Renal cortical epithelial cell (primary cell): ENCODE measurements around the gene AP1S3. TPM values are rescaled to one million over a fixed set of nuclear protein-coding genes. Genes with fewer than 3 reads are reported as not detected.
"Not testable (repeated sequence)": the region's sequence is repeated elsewhere in the genome, so short reads cannot be mapped to it uniquely, and the experiment has no call there.

Source experiments
- DNase-seq: peaks from one replicate; pipeline ENCODE4 v3.0.0-alpha.2; 2011; ENCODE audit warnings: low read depth
- total RNA-seq: library from RNA; depleted of rRNA; stranded (reverse); fragments of >200 nt; gene quantifications from 2 replicates; pipeline ENCODE4 v1.2.3, GENCODE V29; 2014

Gene AP1S3
- total RNA-seq, 1 donor from 2014 or later, result 48.0 TPM

GRCh38 chr2:223801736-223802135 lies 35.6 kb downstream of the AP1S3 start:
- DNase-seq, result no peak

GRCh38 chr2:223800908-223801307 lies 36.5 kb downstream of the AP1S3 start:
- no peak for DNase-seq

DNA sequence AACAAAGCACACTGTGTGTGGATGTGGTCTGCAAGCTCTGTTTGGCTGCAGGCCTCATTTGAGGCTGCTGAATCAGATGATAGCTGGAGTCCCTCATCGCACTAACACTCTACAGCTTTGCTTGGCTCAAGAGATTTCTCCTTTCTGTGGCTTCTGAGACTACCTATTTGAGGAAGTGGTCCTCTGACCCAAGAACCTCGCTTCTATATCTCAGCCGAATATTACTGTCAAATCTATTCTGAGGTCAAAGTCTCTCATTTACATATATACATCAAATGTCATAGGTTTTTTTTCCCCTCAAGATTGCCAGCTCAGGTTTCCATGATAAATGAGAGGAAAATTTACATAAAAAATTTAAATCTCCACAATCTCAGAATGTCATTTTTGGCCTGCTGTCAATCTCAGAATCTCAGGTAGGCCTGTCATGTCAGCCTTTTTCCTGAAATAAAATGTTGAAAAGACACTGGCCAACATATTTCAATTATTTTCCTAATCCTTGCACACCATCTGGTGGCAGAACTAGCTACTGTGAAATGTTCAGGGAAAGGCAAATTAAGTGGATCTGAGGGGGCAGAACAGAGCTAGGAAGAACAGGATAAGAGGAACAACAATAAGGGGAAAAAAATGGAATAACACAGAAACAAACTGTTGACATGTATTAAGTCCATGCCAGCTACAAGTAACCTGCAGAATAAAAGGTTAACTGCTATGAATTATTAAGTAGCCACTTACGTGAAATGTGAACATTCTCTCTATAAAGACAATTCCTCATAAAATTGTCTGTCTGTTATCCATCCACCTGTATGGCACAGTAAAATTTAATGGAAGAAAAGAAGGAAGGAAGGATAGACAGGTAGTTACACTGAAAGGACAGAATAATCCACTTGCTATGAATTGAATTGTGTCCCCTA lies 39.3 kb downstream of the AP1S3 start:
- peak; percentile 60 for DNase-seq

- DNase-seq, result peak; percentile 96
These were observed 40.3 kb downstream of the AP1S3 start for GRCh38 chr2:223797037-223797436.

DNA sequence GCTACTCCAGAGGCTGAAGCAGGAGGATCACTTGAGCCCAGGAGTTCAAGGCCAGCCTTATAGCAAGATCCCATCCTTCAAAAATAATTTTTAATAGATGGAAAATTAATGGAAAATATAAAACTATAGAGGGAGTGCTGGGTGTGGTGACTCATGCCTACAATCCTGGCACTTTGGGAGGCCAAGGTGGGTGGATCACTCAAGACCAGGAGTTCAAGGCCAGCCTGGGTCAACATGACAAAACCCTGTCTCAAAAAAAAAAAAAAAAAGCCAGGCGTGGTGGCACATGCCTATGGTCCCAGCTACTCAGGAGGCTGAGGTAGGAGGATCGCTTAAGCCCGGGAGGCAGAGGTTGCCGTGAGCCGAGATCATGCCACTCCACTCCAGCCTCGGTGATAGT lies 48.0 kb downstream of the AP1S3 start:
- no peak for DNase-seq

- DNase-seq, result no peak
These were observed 48.6 kb downstream of the AP1S3 start for GRCh38 chr2:223788826-223789225.

DNA sequence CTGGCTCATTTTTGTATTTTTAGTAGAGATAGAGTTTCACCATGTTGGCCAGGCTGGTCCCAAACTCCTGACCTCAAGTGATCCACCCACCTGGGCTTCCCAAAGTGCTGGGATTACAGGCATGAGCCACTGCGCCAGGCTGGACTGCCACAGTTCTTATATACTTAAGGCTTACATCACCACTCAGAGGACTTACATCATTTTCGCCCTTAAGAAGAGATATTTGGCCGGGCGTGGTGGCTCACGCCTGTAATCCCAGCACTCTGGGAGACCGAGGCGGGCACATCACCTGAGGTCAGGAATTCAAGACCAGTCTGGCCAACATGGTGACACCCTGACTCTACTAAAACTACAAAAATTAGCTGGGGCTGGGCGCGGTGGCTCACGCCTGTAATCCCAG lies 49.3 kb downstream of the AP1S3 start:
- not testable (repeated sequence) for DNase-seq

DNA sequence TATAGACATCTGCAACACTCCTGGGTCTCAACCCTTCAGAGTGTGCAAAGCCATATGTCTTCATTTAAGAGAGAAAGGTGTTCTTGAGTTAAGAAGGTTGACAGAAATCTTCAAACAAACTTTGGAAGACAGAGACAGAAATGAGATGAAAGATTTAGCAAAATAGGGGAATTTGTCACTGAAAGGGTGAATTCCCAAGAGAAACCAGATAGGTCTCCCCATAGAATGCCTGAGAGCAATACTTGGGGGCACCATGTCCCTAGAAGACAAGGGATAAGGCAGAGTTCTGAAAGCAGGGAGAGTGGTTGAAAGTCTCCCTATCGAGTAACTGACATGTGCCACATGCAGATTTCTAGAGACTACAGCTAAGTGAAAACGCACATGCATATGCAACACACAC lies 50.0 kb downstream of the AP1S3 start:
- no peak for DNase-seq

DNA sequence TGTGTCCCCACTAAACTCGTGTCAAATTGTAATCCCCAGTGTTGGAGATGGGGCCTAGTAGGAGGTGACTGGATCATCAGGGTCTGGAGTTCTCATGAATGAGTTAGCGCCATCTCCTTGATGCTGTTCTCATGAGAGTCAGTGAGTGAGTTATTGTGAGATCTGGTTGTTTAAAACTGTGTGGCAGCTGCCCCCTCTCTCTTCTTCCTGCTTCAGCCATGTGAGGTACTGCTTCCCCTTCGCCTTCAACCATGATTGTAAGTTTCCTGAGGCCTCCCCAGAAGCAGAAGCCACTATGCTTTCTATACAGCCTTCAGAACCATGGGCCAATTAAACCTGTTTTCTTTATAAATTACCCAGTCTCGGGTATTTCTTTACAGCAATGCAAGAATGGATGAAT lies 50.4 kb downstream of the AP1S3 start:
- DNase-seq, result no peak

- DNase-seq, result peak; percentile 43
These were observed 51.1 kb downstream of the AP1S3 start for GRCh38 chr2:223786236-223786635.

- DNase-seq, result no peak
These were observed 53.1 kb downstream of the AP1S3 start for GRCh38 chr2:223784221-223784772.

DNA sequence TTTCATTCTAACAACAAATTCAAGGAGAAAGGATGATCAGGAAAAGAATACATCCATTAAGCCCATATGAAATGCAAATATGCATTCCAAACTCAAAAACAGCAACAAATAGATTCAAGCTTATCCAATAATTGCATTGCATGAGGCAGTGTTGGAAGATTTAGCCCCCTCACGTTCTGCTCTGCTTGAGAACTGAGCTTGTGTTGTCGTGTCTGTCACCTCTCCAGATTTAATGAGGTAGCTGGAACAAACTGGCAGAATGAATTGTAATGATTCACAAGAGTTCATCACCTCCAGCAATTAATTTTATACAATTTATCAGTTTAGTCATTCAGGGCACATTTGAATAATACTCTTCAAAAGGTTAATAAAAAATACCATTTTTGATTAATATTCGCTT lies 54.8 kb downstream of the AP1S3 start:
- DNase-seq, result peak; percentile 49

- DNase-seq, result no peak
These were observed 55.8 kb downstream of the AP1S3 start for GRCh38 chr2:223781560-223781959.

DNA sequence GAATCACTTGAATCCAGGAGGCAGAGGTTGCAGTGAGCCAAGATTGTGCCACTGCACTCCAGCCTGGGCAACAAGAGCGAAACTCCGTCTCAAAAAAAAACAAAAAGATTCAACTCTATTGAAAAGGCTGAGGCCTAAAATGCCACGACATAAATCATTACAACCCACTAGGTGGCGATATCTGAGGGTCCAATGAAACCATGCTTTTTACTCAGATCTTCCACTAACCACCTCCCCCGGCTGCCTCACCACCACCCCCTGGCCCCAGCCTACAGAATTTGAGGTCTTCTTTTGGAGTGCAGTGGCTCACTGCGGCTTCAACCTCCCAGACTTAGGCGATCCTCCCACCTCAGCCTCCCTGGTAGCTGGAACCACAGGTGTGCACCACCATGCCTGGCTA lies 57.5 kb downstream of the AP1S3 start:
- DNase-seq, result peak; percentile 47

GRCh38 chr2:223774193-223774592 lies 63.2 kb downstream of the AP1S3 start:
- no peak for DNase-seq

GRCh38 chr2:223772363-223772762 lies 65.0 kb downstream of the AP1S3 start:
- no peak for DNase-seq

- DNase-seq, result no peak
These were observed 65.9 kb downstream of the AP1S3 start for GRCh38 chr2:223771475-223771874.

GRCh38 chr2:223768179-223768578 lies 69.2 kb downstream of the AP1S3 start:
- DNase-seq, result no peak

DNA sequence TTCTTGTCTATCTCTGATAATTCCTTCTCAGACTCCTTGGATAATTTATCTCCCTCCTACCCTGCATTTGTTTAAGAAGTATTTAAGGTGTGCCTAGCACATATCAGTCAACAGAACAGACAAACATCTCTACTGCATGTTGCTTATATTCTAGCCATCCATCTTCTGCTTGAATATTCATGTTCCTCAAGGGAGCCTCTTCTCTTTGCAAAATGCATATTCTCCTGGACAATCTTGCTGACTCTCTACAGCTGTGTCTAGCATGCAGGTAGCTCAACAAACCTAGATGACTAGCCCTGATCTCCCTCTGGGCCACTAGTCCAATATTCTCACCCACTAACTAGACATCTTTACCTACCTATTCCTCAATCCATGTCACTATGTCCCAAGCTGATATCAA lies 70.0 kb downstream of the AP1S3 start:
- no peak for DNase-seq

DNA sequence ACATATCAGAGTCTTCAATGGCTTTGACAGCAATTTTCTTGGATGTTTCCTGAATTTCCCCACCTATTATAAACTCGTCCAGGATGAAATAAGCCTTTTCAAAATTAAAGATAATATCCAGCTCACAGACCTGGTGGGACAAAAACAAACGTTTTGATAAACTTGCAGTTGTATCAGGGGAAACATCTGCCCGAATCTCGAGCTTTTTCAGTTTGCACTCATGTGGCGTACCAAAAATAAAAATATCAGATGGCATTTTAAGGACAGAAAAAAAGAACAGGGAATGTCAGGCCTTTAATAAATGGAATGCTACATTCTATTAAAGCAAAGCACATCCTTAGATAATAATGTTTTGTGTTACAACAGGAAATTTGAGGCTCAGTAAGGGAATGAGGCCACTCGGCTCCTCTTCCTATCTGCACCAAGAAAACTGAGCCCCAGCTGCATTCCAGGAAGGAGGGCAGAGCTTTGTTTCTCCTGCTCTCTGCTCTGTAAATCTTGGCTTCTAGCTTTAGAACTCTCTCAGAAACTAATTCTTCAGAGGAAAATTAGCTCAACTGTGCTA lies 72.1 kb downstream of the AP1S3 start:
- no peak for DNase-seq

DNA sequence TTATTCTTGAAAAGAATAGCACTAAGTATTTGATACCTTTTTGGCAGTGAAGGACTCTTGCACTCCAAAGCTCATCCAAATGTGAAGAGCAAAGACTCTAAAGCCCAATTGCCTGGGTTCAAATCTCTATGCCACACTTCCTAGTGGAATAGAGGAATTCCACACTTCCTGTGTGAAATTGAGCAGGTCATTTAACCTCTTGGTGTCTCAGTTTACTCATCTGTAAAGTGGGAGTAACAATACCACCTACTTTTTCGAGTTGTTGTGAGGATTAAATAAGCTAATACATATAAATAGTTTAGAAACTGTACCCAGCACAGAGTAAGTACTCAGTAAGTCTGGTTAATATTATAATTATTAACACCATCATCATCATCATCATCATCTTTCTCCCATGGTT lies 72.6 kb downstream of the AP1S3 start:
- DNase-seq, result no peak

- DNase-seq, result peak; percentile 68
These were observed 74.5 kb downstream of the AP1S3 start for GRCh38 chr2:223762853-223763252.

GRCh38 chr2:223761746-223762145 lies 75.6 kb downstream of the AP1S3 start:
- DNase-seq, result not testable (repeated sequence)
